HepG2 (cell line): ENCODE results near the gene CC2D1A. TPM values are rescaled to one million over a fixed set of nuclear protein-coding genes. Genes with fewer than 3 reads are reported as not detected.

Experiments
- EHMT2 ChIP-seq: fragments of 200-600 bp; sonication (generic); IDR thresholded peaks from 2 replicates; pipeline ENCODE4 v1.7.0; 2017; ENCODE audit warnings: antibody characterized with exemption, low read depth, low read length, borderline replicate concordance
- HES4 ChIP-seq: sonication (generic); formaldehyde crosslinking; IDR thresholded peaks from 2 replicates; pipeline ENCODE4 v1.9.0; 2021; ENCODE audit warnings: mild to moderate bottlenecking, missing genetic modification reagents, borderline replicate concordance
- IRX3 ChIP-seq: sonication (generic); formaldehyde crosslinking; IDR thresholded peaks from 2 replicates; pipeline ENCODE4 v1.8.1; 2023; ENCODE audit warnings: mild to moderate bottlenecking, low read depth, missing genetic modification reagents, borderline replicate concordance
- KAT2B ChIP-seq: fragments of 150-350 bp; IDR thresholded peaks from 2 replicates; pipeline ENCODE4 v1.6.1; 2014; ENCODE audit warnings: low read depth, low read length, borderline replicate concordance
- NFE2 ChIP-seq: sonication (generic); formaldehyde crosslinking; IDR thresholded peaks from 2 replicates; pipeline ENCODE4 v1.4.0; 2020; ENCODE audit warnings: missing genetic modification reagents
- PCBP2 ChIP-seq: fragments of 200-400 bp; formaldehyde crosslinking; optimal IDR thresholded peaks from 2 replicates; pipeline ENCODE3; 2018; ENCODE audit warnings: low read length, low read depth; ENCODE audit not compliant: poor library complexity, severe bottlenecking
- RBM39 ChIP-seq: fragments of 200-400 bp; formaldehyde crosslinking; IDR thresholded peaks from one replicate; pipeline ENCODE4 v1.6.1; 2018; ENCODE audit warnings: antibody characterized with exemption, mild to moderate bottlenecking, low read depth, low read length; ENCODE audit not compliant: poor library complexity, severe bottlenecking
- RFX5 ChIP-seq: IDR thresholded peaks from 2 replicates; pipeline ENCODE4 v1.6.1; 2011; ENCODE audit warnings: low read depth, low read length, improper control_type of control experiment
- SMYD3 ChIP-seq: sonication (generic); formaldehyde crosslinking; IDR thresholded peaks from 2 replicates; pipeline ENCODE4 v1.8.1; 2023; ENCODE audit warnings: mild to moderate bottlenecking, missing genetic modification reagents
- SUZ12 ChIP-seq: fragments of 150-350 bp; IDR thresholded peaks from 2 replicates; pipeline ENCODE4 v1.6.1; 2014; ENCODE audit warnings: low read depth, low read length
- ZNF30 ChIP-seq: sonication (generic); formaldehyde crosslinking; IDR thresholded peaks from 2 replicates; pipeline ENCODE4 v1.5.0; 2020; ENCODE audit warnings: mild to moderate bottlenecking, missing genetic modification reagents
- polyA plus RNA-seq, 8 experiments: library from polyadenylated mRNA; depleted of rRNA in 3 of 8; stranded (reverse) in 7 of 8; unstranded in 1 of 8; fragments of >200 nt; fragmentation: Illumina TruSeq in 4 of 8; extraction: Trizol in 4 of 8; gene quantifications; 2 replicates each; pipeline versions ENCODE4 v1.2.1 to v1.2.3, GENCODE V29; 2011 to 2016; ENCODE audit warnings: low read depth in 4 of 8, missing spikeins in 1 of 8, mixed read lengths in 1 of 8; ENCODE audit not compliant: insufficient read depth in 1 of 8
- total RNA-seq, 5 experiments: library from RNA; depleted of rRNA; stranded (reverse); fragments of >200 nt; fragmentation: Illumina TruSeq; extraction: Trizol; gene quantifications; 2 replicates each; pipeline ENCODE4 v1.2.3, GENCODE V29; 2016; ENCODE audit warnings: low read depth in 1 of 5
- TF ChIP-seq, protein P1 (sequence below): sonication (generic); formaldehyde crosslinking; IDR thresholded peaks from 2 replicates; pipeline ENCODE4 v1.9.0; 2021; ENCODE audit warnings: missing genetic modification reagents, borderline replicate concordance
- TF ChIP-seq, protein P2 (sequence below): sonication (generic); formaldehyde crosslinking; IDR thresholded peaks from one replicate; pipeline ENCODE4 v1.5.1; 2020; ENCODE audit warnings: mild to moderate bottlenecking, missing genetic modification reagents; ENCODE audit errors: not compliant biosample characterization
- TF ChIP-seq, protein P3 (sequence below): IDR thresholded peaks from 2 replicates; pipeline ENCODE4 v1.6.1; 2012; ENCODE audit warnings: inconsistent platforms
- TF ChIP-seq, protein P4 (sequence below): sonication (generic); formaldehyde crosslinking; IDR thresholded peaks from 2 replicates; pipeline ENCODE4 v1.5.0; 2020; ENCODE audit warnings: missing genetic modification reagents

Gene CC2D1A
- total and polyA plus RNA-seq, 2 of the 13 experiments (the other 11 are each of a cell fraction or from before 2014, with no cell fraction given), result 9.7 to 11.5 TPM

DNA sequence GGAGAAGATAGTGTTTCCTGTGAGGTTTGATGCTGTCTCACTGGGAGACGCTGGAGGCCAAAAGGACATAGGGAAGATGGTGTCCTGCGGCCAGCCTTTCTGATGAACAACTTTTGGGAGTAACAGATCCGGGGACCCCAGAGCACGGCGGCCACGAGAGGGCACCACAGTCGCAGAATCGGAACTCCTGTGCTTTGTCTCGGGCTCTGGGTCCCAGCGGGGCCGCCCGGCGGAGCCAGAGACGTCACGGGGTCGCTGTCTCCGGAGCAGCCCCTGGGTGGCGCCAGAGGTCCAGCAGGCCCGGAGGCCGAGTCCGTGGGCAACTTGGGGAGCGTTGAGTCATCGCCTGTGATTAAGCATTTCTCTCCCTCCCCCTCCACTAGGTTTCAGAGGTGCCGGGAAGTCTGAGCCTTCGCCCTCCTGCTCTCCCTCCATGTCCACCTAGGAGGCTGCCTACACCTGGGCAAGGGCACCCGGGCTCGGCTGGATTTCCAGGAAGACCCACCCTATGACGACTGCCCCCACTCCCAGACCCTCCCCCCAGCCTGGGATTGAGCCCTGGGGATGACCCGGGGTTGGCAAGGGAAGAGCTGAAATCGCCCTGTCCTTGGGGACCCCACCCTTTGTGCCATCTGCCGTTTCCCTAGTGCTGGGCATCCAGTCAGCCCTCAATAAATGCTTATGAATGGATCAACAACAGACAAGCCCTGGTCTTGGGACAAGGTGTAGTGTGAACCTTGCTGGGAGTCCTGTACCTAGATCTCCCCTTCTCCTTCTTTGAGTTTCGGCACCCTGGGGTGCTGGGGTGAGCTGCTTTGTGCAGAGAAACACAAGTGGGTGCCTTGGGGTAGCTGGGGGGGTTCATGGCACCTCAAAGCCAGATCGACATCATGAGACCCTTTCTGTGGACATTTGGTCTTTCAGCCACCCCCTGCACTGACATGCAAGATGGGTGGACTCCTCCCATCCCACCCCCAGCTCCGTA, 25.6 kb upstream of the CC2D1A start (continued):
- TF ChIP-seq ZNF30, result no peak
- TF ChIP-seq HES4 (CRISPR knock-in tag), result no peak
- no peak for TF ChIP-seq SUZ12
- TF ChIP-seq EHMT2, result no peak
- TF ChIP-seq, protein P1, sequence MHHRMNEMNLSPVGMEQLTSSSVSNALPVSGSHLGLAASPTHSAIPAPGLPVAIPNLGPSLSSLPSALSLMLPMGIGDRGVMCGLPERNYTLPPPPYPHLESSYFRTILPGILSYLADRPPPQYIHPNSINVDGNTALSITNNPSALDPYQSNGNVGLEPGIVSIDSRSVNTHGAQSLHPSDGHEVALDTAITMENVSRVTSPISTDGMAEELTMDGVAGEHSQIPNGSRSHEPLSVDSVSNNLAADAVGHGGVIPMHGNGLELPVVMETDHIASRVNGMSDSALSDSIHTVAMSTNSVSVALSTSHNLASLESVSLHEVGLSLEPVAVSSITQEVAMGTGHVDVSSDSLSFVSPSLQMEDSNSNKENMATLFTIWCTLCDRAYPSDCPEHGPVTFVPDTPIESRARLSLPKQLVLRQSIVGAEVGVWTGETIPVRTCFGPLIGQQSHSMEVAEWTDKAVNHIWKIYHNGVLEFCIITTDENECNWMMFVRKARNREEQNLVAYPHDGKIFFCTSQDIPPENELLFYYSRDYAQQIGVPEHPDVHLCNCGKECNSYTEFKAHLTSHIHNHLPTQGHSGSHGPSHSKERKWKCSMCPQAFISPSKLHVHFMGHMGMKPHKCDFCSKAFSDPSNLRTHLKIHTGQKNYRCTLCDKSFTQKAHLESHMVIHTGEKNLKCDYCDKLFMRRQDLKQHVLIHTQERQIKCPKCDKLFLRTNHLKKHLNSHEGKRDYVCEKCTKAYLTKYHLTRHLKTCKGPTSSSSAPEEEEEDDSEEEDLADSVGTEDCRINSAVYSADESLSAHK (CRISPR knock-in tag), result no peak
- TF ChIP-seq, protein P2, sequence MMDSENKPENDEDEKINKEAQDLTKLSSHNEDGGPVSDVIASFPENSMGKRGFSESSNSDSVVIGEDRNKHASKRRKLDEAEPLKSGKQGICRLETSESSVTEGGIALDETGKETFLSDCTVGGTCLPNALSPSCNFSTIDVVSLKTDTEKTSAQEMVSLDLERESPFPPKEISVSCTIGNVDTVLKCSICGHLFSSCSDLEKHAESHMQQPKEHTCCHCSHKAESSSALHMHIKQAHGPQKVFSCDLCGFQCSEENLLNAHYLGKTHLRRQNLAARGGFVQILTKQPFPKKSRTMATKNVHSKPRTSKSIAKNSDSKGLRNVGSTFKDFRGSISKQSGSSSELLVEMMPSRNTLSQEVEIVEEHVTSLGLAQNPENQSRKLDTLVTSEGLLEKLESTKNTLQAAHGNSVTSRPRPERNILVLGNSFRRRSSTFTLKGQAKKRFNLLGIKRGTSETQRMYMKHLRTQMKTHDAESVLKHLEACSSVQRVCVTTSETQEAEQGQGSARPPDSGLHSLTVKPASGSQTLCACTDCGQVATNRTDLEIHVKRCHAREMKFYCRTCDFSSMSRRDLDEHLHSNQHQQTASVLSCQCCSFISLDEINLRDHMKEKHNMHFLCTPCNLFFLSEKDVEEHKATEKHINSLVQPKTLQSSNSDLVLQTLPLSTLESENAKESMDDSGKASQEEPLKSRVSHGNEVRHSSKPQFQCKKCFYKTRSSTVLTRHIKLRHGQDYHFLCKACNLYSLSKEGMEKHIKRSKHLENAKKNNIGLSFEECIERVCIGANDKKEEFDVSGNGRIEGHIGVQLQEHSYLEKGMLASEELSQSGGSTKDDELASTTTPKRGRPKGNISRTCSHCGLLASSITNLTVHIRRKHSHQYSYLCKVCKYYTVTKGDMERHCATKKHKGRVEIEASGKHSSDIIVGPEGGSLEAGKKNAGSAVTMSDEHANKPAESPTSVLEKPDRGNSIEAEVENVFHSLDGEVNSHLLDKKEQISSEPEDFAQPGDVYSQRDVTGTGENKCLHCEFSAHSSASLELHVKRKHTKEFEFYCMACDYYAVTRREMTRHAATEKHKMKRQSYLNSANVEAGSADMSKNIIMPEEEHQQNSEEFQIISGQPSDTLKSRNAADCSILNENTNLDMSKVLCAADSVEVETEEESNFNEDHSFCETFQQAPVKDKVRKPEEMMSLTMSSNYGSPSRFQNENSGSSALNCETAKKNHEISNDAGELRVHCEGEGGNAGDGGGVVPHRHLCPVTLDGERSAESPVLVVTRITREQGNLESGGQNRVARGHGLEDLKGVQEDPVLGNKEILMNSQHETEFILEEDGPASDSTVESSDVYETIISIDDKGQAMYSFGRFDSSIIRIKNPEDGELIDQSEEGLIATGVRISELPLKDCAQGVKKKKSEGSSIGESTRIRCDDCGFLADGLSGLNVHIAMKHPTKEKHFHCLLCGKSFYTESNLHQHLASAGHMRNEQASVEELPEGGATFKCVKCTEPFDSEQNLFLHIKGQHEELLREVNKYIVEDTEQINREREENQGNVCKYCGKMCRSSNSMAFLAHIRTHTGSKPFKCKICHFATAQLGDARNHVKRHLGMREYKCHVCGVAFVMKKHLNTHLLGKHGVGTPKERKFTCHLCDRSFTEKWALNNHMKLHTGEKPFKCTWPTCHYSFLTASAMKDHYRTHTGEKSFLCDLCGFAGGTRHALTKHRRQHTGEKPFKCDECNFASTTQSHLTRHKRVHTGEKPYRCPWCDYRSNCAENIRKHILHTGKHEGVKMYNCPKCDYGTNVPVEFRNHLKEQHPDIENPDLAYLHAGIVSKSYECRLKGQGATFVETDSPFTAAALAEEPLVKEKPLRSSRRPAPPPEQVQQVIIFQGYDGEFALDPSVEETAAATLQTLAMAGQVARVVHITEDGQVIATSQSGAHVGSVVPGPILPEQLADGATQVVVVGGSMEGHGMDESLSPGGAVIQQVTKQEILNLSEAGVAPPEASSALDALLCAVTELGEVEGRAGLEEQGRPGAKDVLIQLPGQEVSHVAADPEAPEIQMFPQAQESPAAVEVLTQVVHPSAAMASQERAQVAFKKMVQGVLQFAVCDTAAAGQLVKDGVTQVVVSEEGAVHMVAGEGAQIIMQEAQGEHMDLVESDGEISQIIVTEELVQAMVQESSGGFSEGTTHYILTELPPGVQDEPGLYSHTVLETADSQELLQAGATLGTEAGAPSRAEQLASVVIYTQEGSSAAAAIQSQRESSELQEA, result no peak
- peak; percentile 83 for TF ChIP-seq NFE2 (CRISPR knock-in tag)
- peak; percentile 36; the same call in 1 of the 2 replicates for TF ChIP-seq RFX5
- TF ChIP-seq IRX3, result no peak
- no peak for TF ChIP-seq KAT2B
- TF ChIP-seq, protein P3, sequence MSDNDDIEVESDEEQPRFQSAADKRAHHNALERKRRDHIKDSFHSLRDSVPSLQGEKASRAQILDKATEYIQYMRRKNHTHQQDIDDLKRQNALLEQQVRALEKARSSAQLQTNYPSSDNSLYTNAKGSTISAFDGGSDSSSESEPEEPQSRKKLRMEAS, result peak; percentile 51; the same call in 1 of the 2 replicates
- TF ChIP-seq, protein P4, sequence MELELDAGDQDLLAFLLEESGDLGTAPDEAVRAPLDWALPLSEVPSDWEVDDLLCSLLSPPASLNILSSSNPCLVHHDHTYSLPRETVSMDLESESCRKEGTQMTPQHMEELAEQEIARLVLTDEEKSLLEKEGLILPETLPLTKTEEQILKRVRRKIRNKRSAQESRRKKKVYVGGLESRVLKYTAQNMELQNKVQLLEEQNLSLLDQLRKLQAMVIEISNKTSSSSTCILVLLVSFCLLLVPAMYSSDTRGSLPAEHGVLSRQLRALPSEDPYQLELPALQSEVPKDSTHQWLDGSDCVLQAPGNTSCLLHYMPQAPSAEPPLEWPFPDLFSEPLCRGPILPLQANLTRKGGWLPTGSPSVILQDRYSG (CRISPR knock-in tag), result no peak
- no peak for TF ChIP-seq PCBP2
- TF ChIP-seq RBM39, result peak; percentile 77
- no peak for TF ChIP-seq SMYD3
